OCI-LY3 (cell line): ENCODE data around the gene SND1.

Experiments
- CTCF ChIP-seq: fragments of 200-600, 300-600 bp; sonication (generic); IDR thresholded peaks from 2 replicates; pipeline ENCODE4 v1.5.1; 2014; ENCODE audit warnings: antibody characterized with exemption, low read length, low read depth
- EZH2phosphoT487 ChIP-seq: fragments of 200-600 bp; shearing (Covaris generic); IDR thresholded peaks from 2 replicates; pipeline ENCODE4 v1.6.1; 2018; ENCODE audit warnings: antibody characterized with exemption, mixed run types, low read depth

DNA sequence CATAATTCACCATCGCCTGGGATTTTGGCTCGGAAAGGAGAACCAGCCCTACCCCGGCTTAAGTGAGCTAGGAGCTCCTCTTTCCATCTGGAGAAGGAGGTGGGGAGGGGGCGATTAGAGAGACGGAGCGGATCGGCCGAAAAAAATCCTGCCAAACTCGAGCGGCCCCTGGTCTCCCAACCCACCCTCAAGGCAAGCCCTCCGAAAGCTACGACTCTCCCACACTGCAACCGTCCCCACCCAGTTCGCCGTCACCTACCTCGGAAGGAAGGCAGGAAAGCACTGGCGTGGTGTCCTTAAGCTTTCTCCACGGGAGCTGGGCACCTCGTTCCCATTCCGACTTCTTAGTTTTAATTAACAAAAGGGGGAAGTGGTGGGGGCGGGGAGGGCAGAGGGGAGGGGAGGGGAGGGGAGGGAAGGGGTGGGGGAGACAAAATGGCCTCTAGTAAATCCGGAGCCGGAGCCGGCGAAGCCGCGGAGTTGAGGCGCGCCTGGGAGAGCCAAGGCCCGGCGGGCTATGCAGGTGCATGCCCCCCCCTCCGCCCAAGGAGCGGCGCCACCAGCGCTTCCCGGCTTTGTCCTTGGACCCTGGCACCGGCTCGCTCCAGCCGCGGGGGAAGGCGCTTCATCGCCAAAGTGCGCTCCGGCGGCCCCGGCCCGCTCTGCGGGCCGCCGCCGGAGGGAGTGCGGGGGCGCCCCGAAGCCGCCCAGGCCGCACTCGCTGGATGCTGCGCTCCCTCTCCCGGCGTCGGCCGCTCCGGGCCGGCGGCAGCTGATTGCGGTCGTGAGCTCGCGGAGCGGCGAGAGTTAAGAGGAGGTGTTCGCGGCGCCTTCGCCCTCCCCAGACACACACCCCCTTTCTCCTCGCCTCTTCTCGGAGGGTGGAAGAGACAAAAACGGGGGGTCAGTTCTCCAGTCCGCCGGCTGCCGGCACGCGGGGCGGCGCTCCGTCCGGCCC, 378.9 kb downstream of the SND1 start, which contains the start of gene LRRC4:
- TF ChIP-seq CTCF (no peak), EZH2phosphoT487 (no peak)
